MM.1S (cell line): ENCODE results near the gene IL24.

Experiments
- EZH2 ChIP-seq: fragments of 300-600 bp; sonication (generic); optimal IDR thresholded peaks from 2 replicates; pipeline ENCODE3; 2017; ENCODE audit warnings: low read depth, mild to moderate bottlenecking, antibody characterized with exemption, low read length, mixed read lengths
- TF ChIP-seq, protein P1 (sequence below): fragments of 300-600 bp; sonication (generic); IDR thresholded peaks from 2 replicates; pipeline ENCODE4 v1.5.1; 2016; ENCODE audit warnings: antibody characterized with exemption, low read length, mixed read lengths

DNA sequence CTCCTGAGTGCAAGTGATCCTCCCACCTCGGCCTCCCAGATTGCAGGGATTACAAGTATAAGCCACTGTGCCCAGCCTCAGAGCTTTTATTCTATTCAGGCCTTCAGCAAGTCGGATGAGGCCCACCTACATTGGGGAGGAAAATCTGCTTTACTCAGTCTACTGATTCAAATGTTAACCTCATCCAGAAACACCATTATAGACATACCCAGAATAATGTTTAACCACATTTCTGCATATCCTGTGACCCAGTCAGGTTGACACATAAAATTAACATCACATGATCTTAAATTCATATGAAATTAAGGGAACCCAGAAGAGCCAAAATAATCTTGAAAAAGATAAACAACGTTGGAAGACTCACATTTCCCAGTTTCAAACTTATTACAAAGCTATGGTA is 16.9 kb upstream of the IL24 start:
- TF ChIP-seq, protein P1, sequence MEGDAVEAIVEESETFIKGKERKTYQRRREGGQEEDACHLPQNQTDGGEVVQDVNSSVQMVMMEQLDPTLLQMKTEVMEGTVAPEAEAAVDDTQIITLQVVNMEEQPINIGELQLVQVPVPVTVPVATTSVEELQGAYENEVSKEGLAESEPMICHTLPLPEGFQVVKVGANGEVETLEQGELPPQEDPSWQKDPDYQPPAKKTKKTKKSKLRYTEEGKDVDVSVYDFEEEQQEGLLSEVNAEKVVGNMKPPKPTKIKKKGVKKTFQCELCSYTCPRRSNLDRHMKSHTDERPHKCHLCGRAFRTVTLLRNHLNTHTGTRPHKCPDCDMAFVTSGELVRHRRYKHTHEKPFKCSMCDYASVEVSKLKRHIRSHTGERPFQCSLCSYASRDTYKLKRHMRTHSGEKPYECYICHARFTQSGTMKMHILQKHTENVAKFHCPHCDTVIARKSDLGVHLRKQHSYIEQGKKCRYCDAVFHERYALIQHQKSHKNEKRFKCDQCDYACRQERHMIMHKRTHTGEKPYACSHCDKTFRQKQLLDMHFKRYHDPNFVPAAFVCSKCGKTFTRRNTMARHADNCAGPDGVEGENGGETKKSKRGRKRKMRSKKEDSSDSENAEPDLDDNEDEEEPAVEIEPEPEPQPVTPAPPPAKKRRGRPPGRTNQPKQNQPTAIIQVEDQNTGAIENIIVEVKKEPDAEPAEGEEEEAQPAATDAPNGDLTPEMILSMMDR = no peak
- no peak for TF ChIP-seq EZH2
